ENCODE results near the gene KCNJ5.

Gene KCNJ5

DNA sequence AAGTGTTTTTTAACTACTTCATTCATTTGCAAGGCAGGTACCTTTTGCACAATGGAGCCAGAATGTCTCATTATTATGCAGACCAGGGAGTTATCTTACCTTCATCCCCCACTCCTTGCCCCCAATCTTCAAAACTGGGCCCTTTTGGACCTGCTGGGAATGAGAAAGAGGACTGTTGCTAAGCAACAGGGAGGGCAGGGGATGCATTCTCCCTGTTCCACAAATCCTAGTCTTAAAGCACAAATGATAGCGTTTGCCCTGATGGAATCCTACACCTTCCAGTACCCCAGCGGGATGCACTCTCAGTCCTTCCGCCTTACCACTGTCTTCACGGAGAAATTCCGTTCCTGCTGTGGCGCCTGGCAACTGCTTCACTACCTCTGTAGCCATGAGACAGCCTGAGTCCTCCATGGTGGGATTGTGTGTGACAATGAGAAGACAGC lies 20.0 kb upstream of the KCNJ5 start:
- Histone ChIP-seq H3K36me3 (ENCODE audit: control insufficient read depth in 2 of 2, insufficient read depth in 2 of 2, low read length in 2 of 2) (no peaks in the 10 kb centered on the region), H3K27ac (ENCODE audit: low read depth in 2 of 2, low read length in 2 of 2) (no peak overlapping the region), H3K9ac (ENCODE audit: low read depth in 1 of 2, low read length in 2 of 2) (no peak overlapping the region), H3K4me3 (ENCODE audit: low read length in 2 of 2) (no peak overlapping the region), H3K4me1 (ENCODE audit: control insufficient read depth in 2 of 2, insufficient read depth in 2 of 2, low read length in 2 of 2) (no peaks in the 10 kb centered on the region), H3K27me3 (ENCODE audit: control insufficient read depth in 2 of 2, insufficient read depth in 2 of 2, low read length in 2 of 2) (no peaks in the 10 kb centered on the region), H3K9me3 (ENCODE audit: control insufficient read depth in 2 of 2, low read length in 2 of 2) (no peaks in the 10 kb centered on the region)

DNA sequence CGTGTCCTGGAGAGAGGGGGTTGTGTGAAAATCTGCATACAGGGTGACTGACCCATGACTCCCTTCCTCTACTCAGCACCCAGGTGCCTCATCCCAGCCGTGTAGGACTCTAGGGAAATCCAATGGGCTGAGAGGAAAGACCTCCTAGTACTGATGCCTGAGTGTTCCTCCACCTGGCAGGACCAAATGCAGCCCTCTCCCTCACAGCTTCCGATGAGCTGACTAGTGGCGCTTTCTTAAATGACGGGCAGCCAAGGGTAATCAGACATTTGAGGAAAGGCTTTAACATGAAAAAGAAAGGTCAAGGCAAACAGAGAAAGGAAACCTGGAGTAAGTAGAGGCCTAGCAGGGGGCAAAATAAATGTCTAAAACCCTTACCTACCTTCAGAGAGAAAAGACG lies 19.1 kb upstream of the KCNJ5 start:
- H3K4me3 ChIP-seq (ENCODE audit: low read length in 2 of 2): no peak overlapping the region
- H3K4me1 ChIP-seq (ENCODE audit: control insufficient read depth in 2 of 2, insufficient read depth in 2 of 2, low read length in 2 of 2): no peaks in the 10 kb centered on the region
- H3K27me3 ChIP-seq (ENCODE audit: control insufficient read depth in 2 of 2, insufficient read depth in 2 of 2, low read length in 2 of 2): no peaks in the 10 kb centered on the region
- no peaks in the 10 kb centered on the region for H3K9me3 ChIP-seq (ENCODE audit: control insufficient read depth in 2 of 2, low read length in 2 of 2)
- no peaks in the 10 kb centered on the region for H3K36me3 ChIP-seq (ENCODE audit: control insufficient read depth in 2 of 2, insufficient read depth in 2 of 2, low read length in 2 of 2)
- H3K9ac ChIP-seq (ENCODE audit: low read depth in 1 of 2, low read length in 2 of 2): no peak overlapping the region
- H3K27ac ChIP-seq (ENCODE audit: low read depth in 2 of 2, low read length in 2 of 2): no peak overlapping the region

DNA sequence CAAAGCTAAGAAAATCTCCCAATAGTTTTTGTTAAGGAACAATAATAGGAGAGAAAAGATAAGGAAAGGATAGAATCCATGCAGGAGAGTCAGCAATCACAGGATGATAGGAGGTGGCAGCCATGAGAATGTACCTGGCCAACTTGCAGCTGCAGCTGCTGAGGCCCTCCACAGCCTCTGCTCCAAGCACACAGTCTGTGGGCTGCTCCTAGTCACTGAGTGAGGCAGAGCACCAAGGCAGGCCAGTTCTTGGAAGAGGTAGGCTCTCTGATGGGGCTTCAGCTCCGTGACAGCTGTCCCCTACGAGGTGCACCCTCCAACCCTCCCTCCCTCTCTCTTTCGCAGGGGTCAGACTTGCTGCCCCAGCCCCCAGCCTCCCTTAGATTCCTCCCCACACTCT lies 18.6 kb upstream of the KCNJ5 start:
- Histone ChIP-seq H3K36me3 (ENCODE audit: control insufficient read depth in 2 of 2, insufficient read depth in 2 of 2, low read length in 2 of 2) (no peaks in the 10 kb centered on the region), H3K27me3 (ENCODE audit: control insufficient read depth in 2 of 2, insufficient read depth in 2 of 2, low read length in 2 of 2) (peaks cover 0 to under 1% of the 10 kb centered on the region in 2 donors), H3K9ac (ENCODE audit: low read depth in 1 of 2, low read length in 2 of 2) (no peak overlapping the region), H3K4me1 (ENCODE audit: control insufficient read depth in 2 of 2, insufficient read depth in 2 of 2, low read length in 2 of 2) (no peaks in the 10 kb centered on the region), H3K4me3 (ENCODE audit: low read length in 2 of 2) (no peak overlapping the region), H3K9me3 (ENCODE audit: control insufficient read depth in 2 of 2, low read length in 2 of 2) (no peaks in the 10 kb centered on the region), H3K27ac (ENCODE audit: low read depth in 2 of 2, low read length in 2 of 2) (no peak overlapping the region)

DNA sequence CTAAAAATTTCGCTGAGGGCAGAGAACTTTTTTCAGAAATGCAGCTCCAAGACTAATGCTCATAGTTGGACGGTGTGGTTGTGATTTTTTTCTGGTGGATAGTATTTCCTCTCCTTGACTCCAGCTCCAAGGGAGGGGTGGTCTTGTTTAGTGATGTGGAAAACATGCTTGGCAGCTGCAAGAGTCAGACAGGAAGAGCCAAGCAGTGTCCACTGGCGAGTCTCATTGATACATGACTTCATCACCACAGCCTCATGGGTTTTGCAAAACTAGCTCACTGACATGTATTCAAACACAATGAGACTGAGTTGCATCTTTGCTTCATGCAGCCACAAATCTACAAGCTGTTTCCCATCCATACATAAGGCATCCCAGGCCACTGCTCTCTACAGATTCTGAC lies 16.7 kb upstream of the KCNJ5 start:
- no peak overlapping the region for H3K9ac ChIP-seq (ENCODE audit: low read depth in 1 of 2, low read length in 2 of 2)
- no peaks in the 10 kb centered on the region for H3K4me1 ChIP-seq (ENCODE audit: control insufficient read depth in 2 of 2, insufficient read depth in 2 of 2, low read length in 2 of 2)
- H3K9me3 ChIP-seq (ENCODE audit: control insufficient read depth in 2 of 2, low read length in 2 of 2): no peaks in the 10 kb centered on the region
- no peaks in the 10 kb centered on the region for H3K36me3 ChIP-seq (ENCODE audit: control insufficient read depth in 2 of 2, insufficient read depth in 2 of 2, low read length in 2 of 2)
- no peak overlapping the region for H3K27ac ChIP-seq (ENCODE audit: low read depth in 2 of 2, low read length in 2 of 2)
- no peak overlapping the region for H3K4me3 ChIP-seq (ENCODE audit: low read length in 2 of 2)
- H3K27me3 ChIP-seq (ENCODE audit: control insufficient read depth in 2 of 2, insufficient read depth in 2 of 2, low read length in 2 of 2): peaks cover 0 to 2% of the 10 kb centered on the region in 2 donors

DNA sequence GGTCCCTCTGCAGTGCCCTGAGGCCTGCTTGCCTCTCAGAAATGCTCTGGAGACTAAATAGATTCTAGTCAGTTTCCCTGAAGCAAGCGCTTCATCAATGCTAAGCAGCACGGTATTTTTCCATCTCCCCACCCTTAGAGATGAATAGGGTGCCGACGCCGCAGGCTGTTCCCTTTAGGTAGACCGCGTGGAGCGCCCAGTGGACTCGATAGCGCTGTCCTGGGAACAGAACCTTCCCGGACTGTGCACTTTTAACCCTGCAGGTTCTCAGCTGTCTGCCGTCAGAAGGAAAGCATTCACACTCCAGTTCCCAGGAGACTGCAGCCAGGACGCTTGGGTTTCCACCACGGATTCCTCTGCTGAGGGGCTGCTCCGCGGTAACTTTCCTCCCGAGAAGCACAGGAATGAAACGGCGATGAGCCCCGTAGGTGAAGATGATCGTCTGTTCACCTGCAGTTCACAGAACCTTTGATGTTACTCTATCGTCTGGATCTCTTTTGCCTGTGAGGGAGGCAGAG lies 15.0 kb upstream of the KCNJ5 start:
- H3K27ac ChIP-seq (ENCODE audit: low read depth in 2 of 2, low read length in 2 of 2): no peak overlapping the region
- no peak overlapping the region for H3K9ac ChIP-seq (ENCODE audit: low read depth in 1 of 2, low read length in 2 of 2)
- no peaks in the 10 kb centered on the region for H3K36me3 ChIP-seq (ENCODE audit: control insufficient read depth in 2 of 2, insufficient read depth in 2 of 2, low read length in 2 of 2)

DNA sequence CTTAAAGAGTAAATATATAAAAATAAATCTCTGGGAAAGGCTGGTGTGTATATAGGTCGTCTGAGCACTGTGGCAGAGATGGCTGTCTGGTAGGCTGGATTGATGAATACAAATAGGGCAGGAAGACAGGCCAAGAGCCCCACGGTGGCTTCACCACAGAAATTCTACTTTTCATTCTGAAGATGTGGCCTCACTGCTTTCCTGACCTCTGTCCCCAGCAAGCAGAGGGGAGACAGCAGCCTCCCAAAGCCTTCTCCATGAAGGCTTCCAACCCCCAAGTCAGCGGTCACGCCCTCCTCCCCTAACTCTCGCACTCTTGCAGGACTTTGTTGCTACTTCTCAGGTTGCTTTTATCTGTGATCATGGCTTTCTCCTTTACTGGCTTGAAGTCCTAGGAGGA lies 13.4 kb upstream of the KCNJ5 start:
- Histone ChIP-seq H3K27ac (ENCODE audit: low read depth in 2 of 2, low read length in 2 of 2) (no peak overlapping the region), H3K36me3 (ENCODE audit: control insufficient read depth in 2 of 2, insufficient read depth in 2 of 2, low read length in 2 of 2) (no peaks in the 10 kb centered on the region), H3K4me3 (ENCODE audit: low read length in 2 of 2) (no peak overlapping the region), H3K27me3 (ENCODE audit: control insufficient read depth in 2 of 2, insufficient read depth in 2 of 2, low read length in 2 of 2) (peaks cover 0 to 4% of the 10 kb centered on the region in 2 donors), H3K4me1 (ENCODE audit: control insufficient read depth in 2 of 2, insufficient read depth in 2 of 2, low read length in 2 of 2) (no peaks in the 10 kb centered on the region), H3K9ac (ENCODE audit: low read depth in 1 of 2, low read length in 2 of 2) (no peak overlapping the region), H3K9me3 (ENCODE audit: control insufficient read depth in 2 of 2, low read length in 2 of 2) (no peaks in the 10 kb centered on the region)

More for the DNA sequence above, 15.0 kb upstream of the KCNJ5 start:
- no peaks in the 10 kb centered on the region for H3K4me1 ChIP-seq (ENCODE audit: control insufficient read depth in 2 of 2, insufficient read depth in 2 of 2, low read length in 2 of 2)
- no peaks in the 10 kb centered on the region for H3K9me3 ChIP-seq (ENCODE audit: control insufficient read depth in 2 of 2, low read length in 2 of 2)
- H3K4me3 ChIP-seq (ENCODE audit: low read length in 2 of 2): no peak overlapping the region
- H3K27me3 ChIP-seq (ENCODE audit: control insufficient read depth in 2 of 2, insufficient read depth in 2 of 2, low read length in 2 of 2): peaks cover 0 to 4% of the 10 kb centered on the region in 2 donors

DNA sequence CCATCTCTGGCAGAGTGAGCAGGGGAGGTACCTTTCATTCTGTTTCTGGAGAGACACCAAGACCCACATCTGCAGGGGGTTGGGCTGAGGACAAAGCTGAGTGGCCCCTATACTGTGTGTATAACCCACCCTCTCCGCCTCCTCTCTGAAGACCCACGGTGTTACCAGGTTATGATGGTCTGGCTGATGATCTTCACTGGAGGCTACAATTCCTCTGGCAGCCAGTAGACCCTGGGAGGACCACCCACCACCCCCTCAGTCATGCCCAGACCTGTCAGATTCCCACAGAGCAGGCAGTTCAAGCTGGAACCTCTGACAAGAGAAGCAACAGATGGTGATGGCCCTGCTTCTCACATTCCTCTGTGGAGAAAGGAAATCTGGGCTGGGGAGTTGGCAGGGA lies 12.7 kb upstream of the KCNJ5 start:
- H3K27ac ChIP-seq (ENCODE audit: low read depth in 2 of 2, low read length in 2 of 2): no peak overlapping the region
- no peaks in the 10 kb centered on the region for H3K4me1 ChIP-seq (ENCODE audit: control insufficient read depth in 2 of 2, insufficient read depth in 2 of 2, low read length in 2 of 2)
- H3K9ac ChIP-seq (ENCODE audit: low read depth in 1 of 2, low read length in 2 of 2): no peak overlapping the region
- peaks cover 4% of the 10 kb centered on the region in 2 donors for H3K27me3 ChIP-seq (ENCODE audit: control insufficient read depth in 2 of 2, insufficient read depth in 2 of 2, low read length in 2 of 2)
- no peaks in the 10 kb centered on the region for H3K36me3 ChIP-seq (ENCODE audit: control insufficient read depth in 2 of 2, insufficient read depth in 2 of 2, low read length in 2 of 2)
- no peaks in the 10 kb centered on the region for H3K9me3 ChIP-seq (ENCODE audit: control insufficient read depth in 2 of 2, low read length in 2 of 2)
- H3K4me3 ChIP-seq (ENCODE audit: low read length in 2 of 2): no peak overlapping the region

DNA sequence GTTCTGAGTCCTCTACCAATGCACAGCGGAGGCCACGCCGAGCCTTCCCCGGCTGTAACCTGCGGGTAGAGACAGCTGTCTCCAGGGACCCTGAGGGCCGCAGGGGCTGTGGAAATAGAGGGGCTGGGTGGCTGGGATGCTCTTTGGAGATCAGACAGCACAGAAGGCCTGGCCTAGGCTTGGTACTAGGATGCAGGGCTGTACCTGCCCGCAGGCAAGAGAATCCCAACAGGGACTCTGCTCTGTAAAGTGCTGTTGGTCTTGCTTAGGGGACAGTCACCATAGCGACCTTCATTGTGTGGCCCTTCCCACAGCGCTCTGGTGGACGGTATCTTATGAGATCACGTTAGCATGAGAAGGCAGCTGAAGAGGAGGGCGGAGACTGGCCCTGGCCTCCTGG lies 11.3 kb upstream of the KCNJ5 start:
- Histone ChIP-seq H3K27me3 (ENCODE audit: control insufficient read depth in 2 of 2, insufficient read depth in 2 of 2, low read length in 2 of 2) (peaks cover 4 to 5% of the 10 kb centered on the region in 2 donors), H3K4me1 (ENCODE audit: control insufficient read depth in 2 of 2, insufficient read depth in 2 of 2, low read length in 2 of 2) (no peaks in the 10 kb centered on the region), H3K36me3 (ENCODE audit: control insufficient read depth in 2 of 2, insufficient read depth in 2 of 2, low read length in 2 of 2) (no peaks in the 10 kb centered on the region), H3K27ac (ENCODE audit: low read depth in 2 of 2, low read length in 2 of 2) (no peak overlapping the region), H3K4me3 (ENCODE audit: low read length in 2 of 2) (no peak overlapping the region), H3K9ac (ENCODE audit: low read depth in 1 of 2, low read length in 2 of 2) (no peak overlapping the region), H3K9me3 (ENCODE audit: control insufficient read depth in 2 of 2, low read length in 2 of 2) (no peaks in the 10 kb centered on the region)

DNA sequence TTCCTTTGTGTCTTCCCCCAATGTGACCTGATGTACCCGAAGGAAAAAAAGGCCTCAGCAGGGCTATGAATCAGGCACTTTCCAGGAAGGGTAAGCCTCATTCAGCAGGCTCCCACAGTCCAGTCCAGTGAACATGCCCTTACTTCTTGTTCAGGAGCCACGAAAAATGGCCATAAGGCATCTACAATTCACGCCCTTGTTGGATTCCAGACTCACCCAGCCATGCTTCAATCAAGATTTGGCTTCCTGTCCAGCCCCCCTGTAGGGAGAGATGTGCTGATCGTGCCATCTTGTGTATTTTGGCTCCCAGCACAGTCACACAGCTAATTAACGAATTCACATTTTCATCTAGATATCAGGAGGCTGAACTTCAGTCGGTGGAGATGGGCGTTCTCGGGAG lies 9.9 kb upstream of the KCNJ5 start:
- no peak overlapping the region for H3K27ac ChIP-seq (ENCODE audit: low read depth in 2 of 2, low read length in 2 of 2)
- no peak overlapping the region for H3K9ac ChIP-seq (ENCODE audit: low read depth in 1 of 2, low read length in 2 of 2)
- no peaks in the 10 kb centered on the region for H3K36me3 ChIP-seq (ENCODE audit: control insufficient read depth in 2 of 2, insufficient read depth in 2 of 2, low read length in 2 of 2)
- peaks cover 4 to 5% of the 10 kb centered on the region in 2 donors for H3K27me3 ChIP-seq (ENCODE audit: control insufficient read depth in 2 of 2, insufficient read depth in 2 of 2, low read length in 2 of 2)
- no peak overlapping the region for H3K4me3 ChIP-seq (ENCODE audit: low read length in 2 of 2)
- H3K9me3 ChIP-seq (ENCODE audit: control insufficient read depth in 2 of 2, low read length in 2 of 2): no peaks in the 10 kb centered on the region
- no peaks in the 10 kb centered on the region for H3K4me1 ChIP-seq (ENCODE audit: control insufficient read depth in 2 of 2, insufficient read depth in 2 of 2, low read length in 2 of 2)

DNA sequence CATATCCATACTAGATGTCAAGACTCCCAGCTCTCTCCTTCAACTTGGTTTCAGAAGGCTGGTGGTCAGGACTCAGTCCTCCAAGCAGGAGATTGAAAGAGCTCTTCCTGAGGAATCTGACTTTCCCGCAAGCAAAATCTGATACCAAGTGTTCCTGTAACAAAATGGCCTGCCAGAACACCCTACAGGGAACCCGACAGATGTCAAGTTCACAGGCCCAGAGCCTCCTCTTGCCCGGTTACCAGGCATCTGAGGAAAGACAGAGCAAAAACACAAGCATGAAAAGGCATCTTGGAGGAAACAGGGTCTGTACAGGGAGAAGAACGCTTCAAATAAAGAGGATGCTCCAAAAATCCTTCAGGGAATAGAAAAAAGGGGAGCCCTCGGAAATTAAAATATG lies 8.7 kb upstream of the KCNJ5 start:
- Histone ChIP-seq H3K9ac (ENCODE audit: low read depth in 1 of 2, low read length in 2 of 2) (no peak overlapping the region), H3K4me1 (ENCODE audit: control insufficient read depth in 2 of 2, insufficient read depth in 2 of 2, low read length in 2 of 2) (no peaks in the 10 kb centered on the region), H3K27me3 (ENCODE audit: control insufficient read depth in 2 of 2, insufficient read depth in 2 of 2, low read length in 2 of 2) (peaks cover 4 to 5% of the 10 kb centered on the region in 2 donors), H3K9me3 (ENCODE audit: control insufficient read depth in 2 of 2, low read length in 2 of 2) (no peaks in the 10 kb centered on the region), H3K36me3 (ENCODE audit: control insufficient read depth in 2 of 2, insufficient read depth in 2 of 2, low read length in 2 of 2) (no peaks in the 10 kb centered on the region), H3K4me3 (ENCODE audit: low read length in 2 of 2) (no peak overlapping the region), H3K27ac (ENCODE audit: low read depth in 2 of 2, low read length in 2 of 2) (no peak overlapping the region)

DNA sequence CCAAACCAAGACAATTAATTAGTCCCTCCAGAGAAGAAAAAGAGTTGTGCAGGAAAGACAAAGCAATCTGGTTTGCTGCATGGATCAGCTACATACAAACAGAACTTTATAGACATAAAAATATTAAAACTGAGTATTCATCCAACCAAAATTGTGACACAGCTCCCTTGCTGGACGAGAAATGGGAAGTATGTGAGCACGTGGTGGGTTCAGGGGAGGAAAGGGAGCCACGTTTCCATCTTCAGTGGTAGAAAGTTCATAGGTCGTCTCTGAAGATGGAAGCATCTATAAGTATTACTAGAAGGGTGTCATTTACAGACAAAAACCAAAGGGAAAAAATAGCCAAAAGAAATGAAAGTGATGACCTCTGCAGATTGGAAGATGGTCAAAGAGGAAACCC lies 7.1 kb upstream of the KCNJ5 start:
- no peaks in the 10 kb centered on the region for H3K9me3 ChIP-seq (ENCODE audit: control insufficient read depth in 2 of 2, low read length in 2 of 2)
- H3K9ac ChIP-seq (ENCODE audit: low read depth in 1 of 2, low read length in 2 of 2): no peak overlapping the region
- H3K4me1 ChIP-seq (ENCODE audit: control insufficient read depth in 2 of 2, insufficient read depth in 2 of 2, low read length in 2 of 2): no peaks in the 10 kb centered on the region
- H3K27ac ChIP-seq (ENCODE audit: low read depth in 2 of 2, low read length in 2 of 2): no peak overlapping the region
- no peak overlapping the region for H3K4me3 ChIP-seq (ENCODE audit: low read length in 2 of 2)
- peaks cover 6 to 9% of the 10 kb centered on the region in 2 donors for H3K27me3 ChIP-seq (ENCODE audit: control insufficient read depth in 2 of 2, insufficient read depth in 2 of 2, low read length in 2 of 2)
- H3K36me3 ChIP-seq (ENCODE audit: control insufficient read depth in 2 of 2, insufficient read depth in 2 of 2, low read length in 2 of 2): no peaks in the 10 kb centered on the region
